Neural progenitor cell (in vitro differentiated cells): ENCODE data around the gene RBFOX2.

Experiments
- CTCF ChIP-seq: fragments of 200-600 bp; sonication (generic); IDR thresholded peaks from 2 replicates; pipeline ENCODE4 v1.5.1; 2017; ENCODE audit warnings: antibody characterized with exemption, mild to moderate bottlenecking
- EZH2 ChIP-seq: fragments of 200-600 bp; sonication (generic); IDR thresholded peaks from 2 replicates; pipeline ENCODE4 v1.6.1; 2017; ENCODE audit warnings: antibody characterized with exemption, mild to moderate bottlenecking, moderate library complexity
- EZH2phosphoT487 ChIP-seq: fragments of 200-600 bp; sonication (generic); IDR thresholded peaks from 2 replicates; pipeline ENCODE4 v1.6.1; 2017; ENCODE audit warnings: antibody characterized with exemption

- TF ChIP-seq CTCF = no peak
- no peak for TF ChIP-seq EZH2
- TF ChIP-seq EZH2phosphoT487 = no peak
These were observed 8.6 kb upstream of the RBFOX2 start for GRCh38 chr22:36037102-36037758.
